HG03432 (cell line): ENCODE results near the gene CIROP.
A peak's percentile ranks its signal among the peaks of the same experiment; 100 is the strongest.

Experiments
- ATAC-seq: cut with Tn5 transposase; IDR thresholded peaks from one replicate; pipeline ENCODE4 v1.9.1; 2021; ENCODE audit warnings: mild to moderate bottlenecking, moderate library complexity; ENCODE audit not compliant: unreplicated experiment

The CIROP gene

GRCh38 chr14:23130871-23131270 is 26.1 kb upstream of the CIROP start:
- ATAC-seq: no peak

GRCh38 chr14:23129759-23130316 is 25.0 kb upstream of the CIROP start:
- no peak for ATAC-seq

- ATAC-seq: no peak
Observed at GRCh38 chr14:23128969-23129758, 24.4 kb upstream of the CIROP start.

GRCh38 chr14:23127861-23128260 is 23.1 kb upstream of the CIROP start:
- no peak for ATAC-seq

GRCh38 chr14:23126548-23127278 is 21.9 kb upstream of the CIROP start:
- no peak for ATAC-seq

GRCh38 chr14:23125933-23126524 is 21.2 kb upstream of the CIROP start:
- ATAC-seq: no peak

- no peak for ATAC-seq
Observed at GRCh38 chr14:23125011-23125410, 20.2 kb upstream of the CIROP start.

- ATAC-seq: no peak
Observed at GRCh38 chr14:23124337-23124954, 19.7 kb upstream of the CIROP start.

GRCh38 chr14:23123419-23123818 is 18.6 kb upstream of the CIROP start:
- ATAC-seq: no peak

- no peak for ATAC-seq
Observed at GRCh38 chr14:23122086-23122485, 17.3 kb upstream of the CIROP start.

- peak; percentile 50 for ATAC-seq
Observed at GRCh38 chr14:23121361-23121771, 16.6 kb upstream of the CIROP start.

- ATAC-seq: peak; percentile 81
Observed at GRCh38 chr14:23120541-23121251, 15.9 kb upstream of the CIROP start.

GRCh38 chr14:23119363-23120327 is 14.9 kb upstream of the CIROP start:
- ATAC-seq: no peak

GRCh38 chr14:23118506-23119362 is 13.9 kb upstream of the CIROP start, which contains the start of gene CEBPE:
CEBPE (minus strand) TSS chr14:23119255; CDS start chr14:23119091, 164 bp downstream.
- ATAC-seq: no peak

GRCh38 chr14:23117371-23118020 is 12.7 kb upstream of the CIROP start:
- no peak for ATAC-seq

- ATAC-seq: no peak
Observed at GRCh38 chr14:23115918-23116317, 11.1 kb upstream of the CIROP start.

- ATAC-seq: no peak
Observed at GRCh38 chr14:23115039-23115731, 10.4 kb upstream of the CIROP start.
